ENCODE measurements around the gene PPP1R3F. TPM values are rescaled to one million over a fixed set of nuclear protein-coding genes. Genes with fewer than 3 reads are reported as not detected.
A peak's percentile ranks its signal among the peaks of the same experiment; 100 is the strongest.
"Not testable (repeated sequence)": the region's sequence is repeated elsewhere in the genome, so short reads cannot be mapped to it uniquely, and the experiment has no call there.

Gene PPP1R3F
- total RNA-seq, 1 donor from 2014 or later: 6.2 TPM

GRCh38 chrX:49273181-49273727, 3.7 kb downstream of the PPP1R3F start:
- no peak for DNase-seq (ENCODE audit: low spot score)

- DNase-seq (ENCODE audit: low spot score): no peak
Measured at GRCh38 chrX:49276207-49276606, 6.6 kb downstream of the PPP1R3F start.

- DNase-seq (ENCODE audit: low spot score): no peak
Measured at GRCh38 chrX:49276671-49277534, 7.3 kb downstream of the PPP1R3F start.

- DNase-seq (ENCODE audit: low spot score): no peak
Measured at GRCh38 chrX:49277535-49277830, 7.9 kb downstream of the PPP1R3F start.

GRCh38 chrX:49278081-49278480, 8.5 kb downstream of the PPP1R3F start:
- DNase-seq (ENCODE audit: low spot score): no peak

- DNase-seq (ENCODE audit: low spot score): no peak
Measured at GRCh38 chrX:49282647-49283011, 13.0 kb downstream of the PPP1R3F start.

GRCh38 chrX:49284212-49284611, 14.6 kb downstream of the PPP1R3F start:
- no peak for DNase-seq (ENCODE audit: low spot score)

GRCh38 chrX:49286136-49286535, 16.5 kb downstream of the PPP1R3F start:
- no peak for DNase-seq (ENCODE audit: low spot score)

GRCh38 chrX:49286581-49286980, 17.0 kb downstream of the PPP1R3F start:
- DNase-seq (ENCODE audit: low spot score): no peak

- peak; percentile 9 for DNase-seq (ENCODE audit: low spot score)
Measured at GRCh38 chrX:49287665-49288064, 18.1 kb downstream of the PPP1R3F start.

- DNase-seq (ENCODE audit: low spot score): no peak
Measured at GRCh38 chrX:49290215-49290614, 20.6 kb downstream of the PPP1R3F start.

GRCh38 chrX:49291615-49292337, 22.2 kb downstream of the PPP1R3F start:
- DNase-seq (ENCODE audit: low spot score): peak; percentile 69

- DNase-seq (ENCODE audit: low spot score): peak; percentile 41
Measured at GRCh38 chrX:49292400-49293362, 23.1 kb downstream of the PPP1R3F start.

GRCh38 chrX:49299293-49299692, 29.7 kb downstream of the PPP1R3F start:
- not testable (repeated sequence) for DNase-seq (ENCODE audit: low spot score)

- DNase-seq (ENCODE audit: low spot score): no peak
Measured at GRCh38 chrX:49300703-49301102, 31.1 kb downstream of the PPP1R3F start.

- DNase-seq (ENCODE audit: low spot score): no peak
Measured at GRCh38 chrX:49303346-49303745, 33.8 kb downstream of the PPP1R3F start, which contains the start of gene GAGE10. Gene GAGE10 (plus strand): TSS chrX:49303646. CDS start chrX:49304860, 1,214 bp downstream.

- DNase-seq (ENCODE audit: low spot score): not testable (repeated sequence)
Measured at GRCh38 chrX:49307775-49308174, 38.2 kb downstream of the PPP1R3F start.

- DNase-seq (ENCODE audit: low spot score): no peak
Measured at GRCh38 chrX:49308604-49309269, 39.1 kb downstream of the PPP1R3F start.

- no peak for DNase-seq (ENCODE audit: low spot score)
Measured at GRCh38 chrX:49309401-49309981, 39.9 kb downstream of the PPP1R3F start.

GRCh38 chrX:49310371-49310770, 40.8 kb downstream of the PPP1R3F start:
- DNase-seq (ENCODE audit: low spot score): no peak

- DNase-seq (ENCODE audit: low spot score): no peak
Measured at GRCh38 chrX:49312176-49312575, 42.6 kb downstream of the PPP1R3F start.
